Gastroesophageal sphincter (tissue), 4 donors: Measurements from ENCODE around the gene AP4S1. TPM values are rescaled to one million over a fixed set of nuclear protein-coding genes. Genes with fewer than 3 reads are reported as not detected.

ENCODE experiments used
- ATAC-seq: fragments of 150-250 bp; one replicate; pipeline ENCODE4 v1.9.1; 2016; ENCODE audit warnings: mild to moderate bottlenecking, moderate library complexity
- H3K27ac ChIP-seq, 4 donors: fragments of 200-600 bp; sonication (generic) in 3 of 4; 1 replicate in 3 of 4; 2 replicates in 1 of 4; pipeline ENCODE4 v1.5.1; 2016 to 2019
- H3K27me3 ChIP-seq: fragments of 200-600 bp; sonication (generic); one replicate; pipeline ENCODE4 v1.5.1; 2019
- H3K36me3 ChIP-seq, 2 donors: fragments of 200-600 bp; sonication (generic); one replicate each; pipeline ENCODE4 v1.5.1; 2019; ENCODE audit warnings: control low read depth in 1 of 2
- H3K4me1 ChIP-seq, 3 donors: fragments of 200-600 bp; sonication (generic); 1 replicate in 2 of 3; 2 replicates in 1 of 3; pipeline ENCODE4 v1.5.1; 2016 to 2019; ENCODE audit warnings: control low read depth in 2 of 3
- H3K4me3 ChIP-seq, 2 donors: fragments of 200-600 bp; sonication (generic); one replicate each; pipeline ENCODE4 v1.5.1; 2019; ENCODE audit warnings: mild to moderate bottlenecking in 1 of 2, moderate library complexity in 1 of 2
- H3K9me3 ChIP-seq, 3 donors: fragments of 200-600 bp; sonication (generic); one replicate each; pipeline ENCODE4 v1.5.1; 2017 to 2019; ENCODE audit warnings: control low read depth in 2 of 3
- CTCF ChIP-seq, 4 experiments: fragments of 200-600 bp in 2 of 4; fragments of 450-650 bp in 2 of 4; sonication (generic) in 1 of 4; IDR thresholded peaks; one replicate each; pipeline ENCODE4 v1.5.1; 2017 to 2019; ENCODE audit warnings: antibody characterized with exemption in 4 of 4, mild to moderate bottlenecking in 2 of 4, moderate library complexity in 2 of 4
- EP300 ChIP-seq: sonication (generic); formaldehyde crosslinking; IDR thresholded peaks from one replicate; pipeline ENCODE4 v1.6.1; 2017; ENCODE audit warnings: antibody characterized with exemption, mild to moderate bottlenecking
- POLR2A ChIP-seq, 2 donors: fragments of 450-650 bp; IDR thresholded peaks; one replicate each; pipeline ENCODE4 v1.6.1; 2017; ENCODE audit warnings: antibody characterized with exemption in 2 of 2, mild to moderate bottlenecking in 2 of 2, moderate library complexity in 1 of 2
- POLR2AphosphoS5 ChIP-seq: sonication (generic); formaldehyde crosslinking; IDR thresholded peaks from one replicate; pipeline ENCODE4 v1.6.1; 2017; ENCODE audit warnings: antibody characterized with exemption
- WGBS, 2 donors: methylation state at CpG; one replicate each; pipeline ENCODE4 v1.1.5; 2018; ENCODE audit warnings: low coverage in 1 of 2; 5-methylcytosine and 5-hydroxymethylcytosine counted together
- total RNA-seq, 4 donors: library from RNA; depleted of rRNA; stranded (reverse); fragments of >200 nt; gene quantifications; one replicate each; pipeline ENCODE4 v1.1.0, GENCODE V29; 2016

Gene AP4S1
- total RNA-seq, 4 donors from 2014 or later = 6.6 to 13.3 (median 12.2) TPM

- H3K27me3 ChIP-seq = no peaks in the 10 kb centered on the region
- H3K27ac ChIP-seq = peak overlapping the region in 1 of 4 donors; percentile 22
- WGBS, 2 donors = 67 to 87% methylated on average over 7 of the region's 7 CpGs
- no peak for ATAC-seq
- H3K36me3 ChIP-seq = no peaks in the 10 kb centered on the region
- no peaks in the 10 kb centered on the region for H3K9me3 ChIP-seq
- H3K4me3 ChIP-seq = no peak overlapping the region
- TF ChIP-seq POLR2AphosphoS5 (no peak), EP300 (no peak), POLR2A (IDR thresholded peaks at IDR 0.05) (no peak), CTCF (IDR thresholded peaks at IDR 0.05) (no peak)
- peaks cover 2 to 90% (median 4%) of the 10 kb centered on the region in 3 donors for H3K4me1 ChIP-seq
These were observed 42.9 kb upstream of the AP4S1 start for GRCh38 chr14:30982533-30982932.

DNA sequence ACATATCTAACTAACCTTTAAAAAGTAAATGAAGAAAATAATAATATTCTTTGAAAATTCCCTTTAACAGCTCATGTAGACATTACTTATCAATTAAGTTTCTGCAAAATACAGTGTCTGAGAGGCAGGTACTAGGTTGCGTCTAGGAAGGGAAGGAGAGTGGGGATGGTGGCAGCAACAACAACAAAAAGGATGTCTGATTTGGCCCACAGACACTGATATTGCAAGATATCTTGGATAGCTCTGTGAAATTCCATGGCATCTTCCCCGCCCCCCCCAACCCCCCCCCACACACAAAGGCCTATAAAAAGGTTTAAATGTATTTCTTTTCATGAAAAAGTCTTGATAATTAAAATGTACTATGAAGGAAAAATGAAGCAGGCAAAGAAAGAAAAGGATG, 41.6 kb upstream of the AP4S1 start:
- 83 to 92% methylated on average over 1 to 2 of the region's 2 CpGs for WGBS, 2 donors
- Histone ChIP-seq H3K36me3 (no peaks in the 10 kb centered on the region), H3K27ac (no peak overlapping the region), H3K9me3 (no peaks in the 10 kb centered on the region), H3K4me1 (peaks cover 4 to 93% (median 6%) of the 10 kb centered on the region in 3 donors), H3K27me3 (no peaks in the 10 kb centered on the region), H3K4me3 (no peak overlapping the region)
- TF ChIP-seq CTCF (IDR thresholded peaks at IDR 0.05) (no peak), POLR2A (IDR thresholded peaks at IDR 0.05) (no peak), POLR2AphosphoS5 (no peak), EP300 (no peak)
- ATAC-seq = no peak

DNA sequence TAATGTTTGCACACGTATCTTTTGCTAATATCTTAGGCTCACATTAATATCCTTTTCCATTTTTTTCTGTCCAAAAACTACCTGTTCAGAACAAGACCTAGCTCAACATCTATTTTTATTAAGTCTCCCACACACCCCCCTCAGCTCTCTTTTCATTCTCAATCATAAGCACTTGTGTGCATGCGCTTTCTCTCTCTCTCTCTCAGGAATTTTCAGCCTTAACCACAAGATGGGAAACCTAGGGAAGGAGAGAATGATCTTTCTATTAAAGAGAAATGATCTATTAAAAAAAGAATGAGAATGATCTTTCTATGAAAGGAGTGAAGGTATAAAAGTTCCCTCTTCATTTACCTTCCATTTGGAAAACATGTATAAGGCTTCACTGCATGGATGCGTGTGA, 39.7 kb upstream of the AP4S1 start:
- peaks cover 0 to 90% (median 3%) of the 10 kb centered on the region in 3 donors for H3K4me1 ChIP-seq
- WGBS, 2 donors = 65 to 86% methylated on average over 2 to 3 of the region's 3 CpGs
- H3K4me3 ChIP-seq = no peak overlapping the region
- H3K27ac ChIP-seq = peak overlapping the region in 1 of 4 donors; percentile 64
- H3K27me3 ChIP-seq = no peaks in the 10 kb centered on the region
- ATAC-seq = no peak
- no peaks in the 10 kb centered on the region for H3K9me3 ChIP-seq
- TF ChIP-seq CTCF (IDR thresholded peaks at IDR 0.05) = no peak
- no peak for TF ChIP-seq POLR2A (IDR thresholded peaks at IDR 0.05)
- TF ChIP-seq POLR2AphosphoS5 = no peak
- TF ChIP-seq EP300 = no peak
- no peaks in the 10 kb centered on the region for H3K36me3 ChIP-seq

- Histone ChIP-seq H3K27me3 (no peaks in the 10 kb centered on the region), H3K36me3 (no peaks in the 10 kb centered on the region), H3K4me1 (peaks cover 0 to 88% (median 3%) of the 10 kb centered on the region in 3 donors), H3K4me3 (no peak overlapping the region), H3K27ac (peak overlapping the region in 3 of 4 donors; percentile 25 to 64 (median 56)), H3K9me3 (no peaks in the 10 kb centered on the region)
- TF ChIP-seq EP300 = no peak
- no peak for TF ChIP-seq CTCF (IDR thresholded peaks at IDR 0.05)
- TF ChIP-seq POLR2AphosphoS5 = no peak
- no peak for TF ChIP-seq POLR2A (IDR thresholded peaks at IDR 0.05)
- ATAC-seq = no peak
These were observed 36.9 kb upstream of the AP4S1 start for GRCh38 chr14:30988509-30988908.

- H3K27ac ChIP-seq = no peak overlapping the region
- no peak overlapping the region for H3K4me3 ChIP-seq
- H3K9me3 ChIP-seq = no peaks in the 10 kb centered on the region
- H3K27me3 ChIP-seq = no peaks in the 10 kb centered on the region
- ATAC-seq = no peak
- peaks cover 10 to 88% (median 14%) of the 10 kb centered on the region in 3 donors for H3K4me1 ChIP-seq
- TF ChIP-seq POLR2A (IDR thresholded peaks at IDR 0.05) (no peak), EP300 (no peak), CTCF (IDR thresholded peaks at IDR 0.05) (no peak), POLR2AphosphoS5 (no peak)
- H3K36me3 ChIP-seq = no peaks in the 10 kb centered on the region
These were observed 34.7 kb upstream of the AP4S1 start for GRCh38 chr14:30990770-30991169.
